Activated T-helper 9 cell treated with anti-CD3 and anti-CD28 coated beads, Interleukin-2, amount 50 U/mL, for 16 hours (primary cell): Measurements from ENCODE around the gene SLC18B1.

ENCODE experiments used
- DNase-seq: peaks from one replicate; pipeline ENCODE4 v3.0.0-alpha.2; 2020; ENCODE audit warnings: low read depth

Gene SLC18B1

GRCh38 chr6:132797951-132798868 lies at the start of gene SLC18B1:
Gene SLC18B1 (minus strand): TSS chr6:132798637. CDS start chr6:132798456, 181 bp downstream.
- peak; percentile 40 for DNase-seq

- DNase-seq: no peak
These were observed 45.0 kb upstream of the SLC18B1 start for GRCh38 chr6:132843316-132844035.

- no peak for DNase-seq
These were observed 43.5 kb upstream of the SLC18B1 start for GRCh38 chr6:132841966-132842365.

GRCh38 chr6:132832891-132833290 lies 34.5 kb upstream of the SLC18B1 start:
- DNase-seq: no peak

GRCh38 chr6:132830334-132830751 lies 31.9 kb upstream of the SLC18B1 start:
- DNase-seq: no peak

GRCh38 chr6:132820629-132821381 lies 22.4 kb upstream of the SLC18B1 start:
- DNase-seq: no peak

GRCh38 chr6:132819405-132820161 lies 21.1 kb upstream of the SLC18B1 start:
- DNase-seq: no peak

GRCh38 chr6:132818404-132819359 lies 20.2 kb upstream of the SLC18B1 start:
- no peak for DNase-seq

- DNase-seq: no peak
These were observed 19.3 kb upstream of the SLC18B1 start for GRCh38 chr6:132817554-132818403.

- DNase-seq: no peak
These were observed 18.2 kb upstream of the SLC18B1 start for GRCh38 chr6:132816660-132817059.

GRCh38 chr6:132814716-132815570 lies 16.5 kb upstream of the SLC18B1 start:
- DNase-seq: no peak

GRCh38 chr6:132813173-132813856 lies 14.9 kb upstream of the SLC18B1 start:
- DNase-seq: no peak

GRCh38 chr6:132812756-132813172 lies 14.3 kb upstream of the SLC18B1 start:
- no peak for DNase-seq

GRCh38 chr6:132812255-132812732 lies 13.9 kb upstream of the SLC18B1 start:
- no peak for DNase-seq

- DNase-seq: no peak
These were observed 12.8 kb upstream of the SLC18B1 start for GRCh38 chr6:132811276-132811675.

- no peak for DNase-seq
These were observed 7.1 kb upstream of the SLC18B1 start for GRCh38 chr6:132805548-132805947.

- no peak for DNase-seq
These were observed 5.8 kb upstream of the SLC18B1 start for GRCh38 chr6:132804251-132804650.

GRCh38 chr6:132800656-132801055 lies 2.2 kb upstream of the SLC18B1 start:
- DNase-seq: no peak
